ENCODE data around the gene APP.

- TF ChIP-seq CTCF (IDR thresholded peaks at IDR 0.05; ENCODE audit: low read length) (no peak), EZH2phosphoT487 (IDR thresholded peaks at IDR 0.05; ENCODE audit: low read length) (no peak), EZH2 (optimal IDR thresholded peaks at IDR 0.05; ENCODE audit: low read depth, low read length) (no peak)
Measured at GRCh38 chr21:25863031-25863430, 307.5 kb downstream of the APP start.
